Measurements from ENCODE around the gene HBQ1.
"Not testable (repeated sequence)": the region's sequence is repeated elsewhere in the genome, so short reads cannot be mapped to it uniquely, and the experiment has no call there.

Gene HBQ1

DNA sequence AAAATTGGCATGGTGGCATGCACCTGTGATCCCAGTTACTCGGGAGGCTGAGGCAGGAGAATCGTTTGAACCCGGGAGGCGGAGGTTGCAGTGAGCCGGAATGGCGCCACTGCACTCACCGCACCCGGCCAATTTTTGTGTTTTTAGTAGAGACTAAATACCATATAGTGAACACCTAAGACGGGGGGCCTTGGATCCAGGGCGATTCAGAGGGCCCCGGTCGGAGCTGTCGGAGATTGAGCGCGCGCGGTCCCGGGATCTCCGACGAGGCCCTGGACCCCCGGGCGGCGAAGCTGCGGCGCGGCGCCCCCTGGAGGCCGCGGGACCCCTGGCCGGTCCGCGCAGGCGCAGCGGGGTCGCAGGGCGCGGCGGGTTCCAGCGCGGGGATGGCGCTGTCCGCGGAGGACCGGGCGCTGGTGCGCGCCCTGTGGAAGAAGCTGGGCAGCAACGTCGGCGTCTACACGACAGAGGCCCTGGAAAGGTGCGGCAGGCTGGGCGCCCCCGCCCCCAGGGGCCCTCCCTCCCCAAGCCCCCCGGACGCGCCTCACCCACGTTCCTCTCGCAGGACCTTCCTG lies at the start of gene HBQ1:
Gene HBQ1, plus strand, starts transcription at position 359 of the 575 bp plus-strand sequence. Its CDS starts 28 bp downstream, at position 387.
- DNase-seq, result no peak

GRCh38 chr16:130533-131173 lies 49.6 kb upstream of the HBQ1 start:
- no peak for DNase-seq

- DNase-seq, result no peak
Observed at GRCh38 chr16:132120-132519, 48.1 kb upstream of the HBQ1 start.

DNA sequence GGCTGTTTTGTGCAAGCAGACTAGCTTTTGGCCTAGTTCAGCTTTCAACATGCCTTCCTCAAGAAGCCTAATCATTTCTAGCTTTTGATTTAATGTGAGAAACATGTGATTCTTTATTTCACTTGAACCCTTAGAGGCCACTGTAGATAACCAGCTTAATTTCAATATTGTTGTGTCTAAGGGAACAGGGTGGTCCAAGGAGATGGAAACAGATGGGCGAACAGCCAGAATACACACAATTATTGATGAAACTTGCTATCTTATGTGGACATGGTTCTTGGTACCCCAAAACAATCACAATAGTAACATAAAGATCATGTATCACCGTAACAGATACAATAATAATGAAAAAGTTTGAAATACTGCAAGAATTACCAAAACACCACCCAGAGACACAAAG lies 46.5 kb upstream of the HBQ1 start:
- no peak for DNase-seq

DNA sequence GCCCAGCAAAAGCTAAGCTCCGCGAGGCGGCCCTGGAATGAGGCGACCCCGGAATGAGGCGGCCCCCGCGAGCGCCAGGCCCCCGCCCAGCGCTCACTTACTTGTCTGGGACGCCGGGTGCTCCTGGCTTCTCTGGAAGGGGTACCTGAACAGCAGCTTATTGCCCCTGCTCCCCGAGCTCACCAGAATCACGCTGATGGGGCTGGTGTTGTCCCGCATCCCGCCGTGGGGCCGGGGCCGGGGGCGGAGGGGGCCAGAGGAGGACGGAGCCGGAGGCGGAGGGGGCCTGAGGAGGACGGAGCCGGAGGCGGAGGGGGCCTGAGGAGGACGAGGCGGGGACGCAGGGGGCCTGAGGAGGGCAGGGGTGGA lies 42.2 kb upstream of the HBQ1 start:
- peak; percentile 13 to 24 for DNase-seq

GRCh38 chr16:140175-140857 lies 39.9 kb upstream of the HBQ1 start:
- DNase-seq, result no peak

- DNase-seq, result no peak
Observed at GRCh38 chr16:142405-142967, 37.8 kb upstream of the HBQ1 start.

- no peak for DNase-seq
Observed at GRCh38 chr16:143047-143446, 37.2 kb upstream of the HBQ1 start.

GRCh38 chr16:143456-143855 lies 36.8 kb upstream of the HBQ1 start:
- DNase-seq, result no peak

- no peak for DNase-seq
Observed at GRCh38 chr16:144797-145252, 35.4 kb upstream of the HBQ1 start.

GRCh38 chr16:146646-147045 lies 33.6 kb upstream of the HBQ1 start:
- no peak for DNase-seq

- no peak for DNase-seq
Observed at GRCh38 chr16:149024-149660, 31.1 kb upstream of the HBQ1 start.

GRCh38 chr16:152141-153128 lies 27.8 kb upstream of the HBQ1 start, which contains the start of gene HBZ:
Gene HBZ, plus strand, starts transcription at chr16:152644. Its CDS starts 266 bp downstream, at chr16:152910.
- DNase-seq, result no peak

DNA sequence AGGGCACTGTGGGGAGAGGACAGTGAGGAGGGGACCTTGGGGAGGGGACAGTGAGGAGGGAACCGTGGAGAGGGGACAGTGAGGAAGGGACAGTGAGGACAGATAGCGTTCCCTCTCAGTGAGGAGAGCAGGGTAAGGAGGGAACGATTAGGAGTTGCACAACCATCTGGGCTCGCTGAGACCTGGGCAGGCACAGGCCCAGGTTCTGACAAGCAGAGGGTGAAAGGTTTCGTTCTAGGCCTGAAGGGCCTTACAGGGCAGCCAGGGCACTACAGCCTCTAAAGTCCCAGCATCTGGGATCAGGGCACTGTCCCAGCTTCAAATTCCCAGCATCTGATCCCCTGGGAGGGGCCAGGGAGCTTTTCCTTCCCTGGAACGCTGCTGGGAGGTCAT lies 27.1 kb upstream of the HBQ1 start:
- DNase-seq, result not testable (repeated sequence)

GRCh38 chr16:153550-154216 lies 26.6 kb upstream of the HBQ1 start:
- DNase-seq, result not testable (repeated sequence)

GRCh38 chr16:154217-155030 lies 25.8 kb upstream of the HBQ1 start:
- DNase-seq, result no peak

GRCh38 chr16:155031-155398 lies 25.2 kb upstream of the HBQ1 start:
- DNase-seq, result no peak

DNA sequence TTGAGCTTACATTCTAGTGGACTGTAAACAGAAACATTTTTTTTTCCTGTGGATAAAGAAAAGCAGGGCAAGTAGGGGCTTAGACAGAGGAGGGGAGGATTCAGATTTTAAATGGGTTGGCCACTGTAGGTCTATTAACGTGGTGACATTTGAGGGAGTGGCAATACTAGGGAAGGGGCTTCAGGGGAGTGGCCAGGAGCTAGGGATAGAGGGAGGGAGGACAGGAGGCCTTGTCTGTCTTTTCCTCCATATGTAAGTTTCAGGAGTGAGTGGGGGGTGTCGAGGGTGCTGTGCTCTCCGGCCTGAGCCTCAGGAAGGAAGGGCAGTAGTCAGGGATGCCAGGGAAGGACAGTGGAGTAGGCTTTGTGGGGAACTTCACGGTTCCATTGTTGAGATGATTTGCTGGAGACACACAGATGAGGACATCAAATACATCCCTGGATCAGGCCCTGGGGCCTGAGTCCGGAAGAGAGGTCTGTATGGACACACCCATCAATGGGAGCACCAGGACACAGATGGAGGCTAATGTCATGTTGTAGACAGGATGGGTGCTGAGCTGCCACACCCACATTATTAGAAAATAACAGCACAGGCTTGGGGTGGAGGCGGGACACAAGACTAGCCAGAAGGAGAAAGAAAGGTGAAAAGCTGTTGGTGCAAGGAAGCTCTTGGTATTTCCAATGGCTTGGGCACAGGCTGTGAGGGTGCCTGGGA lies 21.0 kb upstream of the HBQ1 start:
- no peak for DNase-seq

- DNase-seq, result not testable (repeated sequence)
Observed at GRCh38 chr16:160242-160641, 20.0 kb upstream of the HBQ1 start.

DNA sequence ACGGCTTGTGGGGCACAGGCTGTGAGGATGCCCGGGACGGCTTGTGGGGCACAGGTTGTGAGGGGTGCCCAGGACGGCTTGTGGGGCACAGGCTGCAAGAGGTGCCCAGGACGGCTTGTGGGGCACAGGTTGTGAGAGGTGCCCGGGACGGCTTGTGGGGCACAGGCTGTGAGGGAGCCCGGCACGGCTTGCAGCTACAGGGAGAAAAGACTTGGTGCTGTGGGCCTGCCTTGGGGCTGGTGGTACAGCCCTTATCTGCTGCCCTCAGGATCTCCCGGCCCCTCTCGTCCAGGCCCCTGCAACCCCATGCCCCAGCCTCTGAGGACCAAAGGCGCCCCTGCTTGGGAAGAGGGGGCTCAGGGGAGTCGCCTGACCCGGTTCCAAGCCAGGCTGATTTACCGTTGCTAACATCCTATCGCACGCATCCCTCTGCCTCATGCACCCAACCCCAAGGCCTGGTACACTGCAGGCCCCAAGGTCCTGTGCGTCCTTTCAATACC lies 19.5 kb upstream of the HBQ1 start:
- no peak for DNase-seq

Measured in activated CD4-positive, alpha-beta T cell treated with anti-CD3 and anti-CD28 coated beads, Interleukin-2, amount 50 U/mL, for 4 hours (primary cell).